ENCODE data around the gene THADA. TPM values are rescaled to one million over a fixed set of nuclear protein-coding genes. Genes with fewer than 3 reads are reported as not detected.

THADA gene
- total and polyA plus RNA-seq, 12 donors, result 7.5 to 18.0 (median 15.2) TPM

DNA sequence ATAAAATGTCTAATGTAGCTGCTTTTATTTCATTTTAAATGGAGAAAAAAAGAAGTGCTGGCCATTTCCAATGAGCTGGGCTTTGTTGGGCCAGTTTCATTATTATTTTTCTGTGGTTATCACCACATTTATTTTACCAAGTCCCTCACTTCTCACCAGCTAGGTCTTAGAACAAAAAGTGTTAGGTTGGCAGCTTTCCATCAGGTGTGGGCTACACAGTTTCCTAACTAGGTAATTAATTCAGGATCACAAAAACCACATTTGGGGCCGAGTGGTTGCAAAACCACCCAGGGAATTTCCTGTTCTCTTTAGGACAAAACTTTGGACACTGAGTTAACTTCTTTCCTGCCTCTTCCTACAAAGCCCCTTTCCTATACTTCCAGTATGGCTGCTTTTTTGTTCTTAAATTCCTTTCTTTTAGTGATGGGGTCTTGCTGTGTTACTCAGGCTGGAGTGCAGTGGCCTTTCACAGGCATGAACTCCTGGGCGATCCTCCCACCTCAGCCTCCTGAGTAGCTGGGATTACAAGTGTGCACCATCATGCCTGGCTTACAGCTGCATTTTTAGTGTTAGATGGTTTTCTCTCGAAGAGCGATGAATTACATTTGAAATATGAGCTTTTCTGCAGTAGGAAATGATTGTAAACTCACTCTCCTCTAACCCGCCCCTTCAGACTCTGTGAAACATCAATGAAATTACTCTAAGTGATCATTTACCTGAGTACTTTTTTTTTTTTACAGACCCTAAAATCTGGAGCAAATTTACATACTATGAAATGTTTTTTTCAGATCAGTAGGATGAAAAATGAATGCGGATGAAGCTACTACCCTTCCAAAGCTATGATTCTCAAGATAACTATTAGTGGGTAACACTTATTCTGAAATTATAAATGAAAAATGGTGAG is 366.8 kb downstream of the THADA start:
- intact Hi-C loops (cut with DNase I), result loop anchor here (1.0 to 10.0 kb wide), 23 partner anchors 97 to 402 kb away; no protein-coding TSS in a partner anchor
- TF ChIP-seq, protein P1, sequence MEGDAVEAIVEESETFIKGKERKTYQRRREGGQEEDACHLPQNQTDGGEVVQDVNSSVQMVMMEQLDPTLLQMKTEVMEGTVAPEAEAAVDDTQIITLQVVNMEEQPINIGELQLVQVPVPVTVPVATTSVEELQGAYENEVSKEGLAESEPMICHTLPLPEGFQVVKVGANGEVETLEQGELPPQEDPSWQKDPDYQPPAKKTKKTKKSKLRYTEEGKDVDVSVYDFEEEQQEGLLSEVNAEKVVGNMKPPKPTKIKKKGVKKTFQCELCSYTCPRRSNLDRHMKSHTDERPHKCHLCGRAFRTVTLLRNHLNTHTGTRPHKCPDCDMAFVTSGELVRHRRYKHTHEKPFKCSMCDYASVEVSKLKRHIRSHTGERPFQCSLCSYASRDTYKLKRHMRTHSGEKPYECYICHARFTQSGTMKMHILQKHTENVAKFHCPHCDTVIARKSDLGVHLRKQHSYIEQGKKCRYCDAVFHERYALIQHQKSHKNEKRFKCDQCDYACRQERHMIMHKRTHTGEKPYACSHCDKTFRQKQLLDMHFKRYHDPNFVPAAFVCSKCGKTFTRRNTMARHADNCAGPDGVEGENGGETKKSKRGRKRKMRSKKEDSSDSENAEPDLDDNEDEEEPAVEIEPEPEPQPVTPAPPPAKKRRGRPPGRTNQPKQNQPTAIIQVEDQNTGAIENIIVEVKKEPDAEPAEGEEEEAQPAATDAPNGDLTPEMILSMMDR (IDR thresholded peaks at IDR 0.05), result no peak
- 47 to 58% methylated on average over 6 of the region's 6 CpGs for WGBS, 2 donors
- Histone ChIP-seq H3K27ac (peak overlapping the region; percentile 96 to 100 (median 99)), H3K36me3 (peaks cover 0 to 31% (median 12%) of the 10 kb centered on the region in 9 donors), H3K27me3 (no peaks in the 10 kb centered on the region), H3K4me3 (no peak overlapping the region), H3K9me3 (no peaks in the 10 kb centered on the region), H3K4me1 (peaks cover 0 to 49% (median 27%) of the 10 kb centered on the region in 9 donors)
- DNase-seq, result no peak
- ATAC-seq, result no peak

DNA sequence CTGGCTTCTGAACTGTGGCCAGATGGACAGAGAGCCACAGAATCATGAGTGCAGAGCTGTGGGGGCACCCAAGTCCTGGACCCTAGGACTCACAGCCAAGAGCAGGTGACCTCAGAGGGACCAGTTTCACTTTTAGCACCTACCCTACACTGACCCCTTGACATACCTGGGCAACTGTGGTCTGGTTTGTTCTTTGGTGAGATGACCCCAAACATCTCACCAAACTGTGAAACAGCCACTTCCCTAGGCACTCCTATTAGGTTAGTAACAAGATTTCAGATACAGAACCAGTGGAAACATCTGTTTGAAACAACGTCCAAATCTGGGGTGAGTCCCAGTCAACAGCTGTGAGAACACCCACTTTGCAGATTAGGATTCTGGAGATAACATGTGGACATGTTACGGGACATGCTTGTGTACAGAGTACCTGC is 367.5 kb downstream of the THADA start:
- DNase-seq (no peak), ATAC-seq (no peak)
- Histone ChIP-seq H3K27me3 (no peaks in the 10 kb centered on the region), H3K4me3 (peak overlapping the region in 7 of 10 donors; percentile 72 to 96 (median 90)), H3K4me1 (peaks cover 0 to 45% (median 29%) of the 10 kb centered on the region in 9 donors), H3K27ac (peak overlapping the region; percentile 96 to 100 (median 99)), H3K36me3 (peaks cover 0 to 38% (median 13%) of the 10 kb centered on the region in 9 donors), H3K9me3 (no peaks in the 10 kb centered on the region)
- TF ChIP-seq, protein P1 (IDR thresholded peaks at IDR 0.05), result no peak
- 21 to 25% methylated on average over 2 of the region's 2 CpGs for WGBS, 2 donors
- intact Hi-C loops (cut with DNase I), result loop anchor here (2.0 to 10.0 kb wide), 22 partner anchors 96 to 402 kb away; no protein-coding TSS in a partner anchor

DNA sequence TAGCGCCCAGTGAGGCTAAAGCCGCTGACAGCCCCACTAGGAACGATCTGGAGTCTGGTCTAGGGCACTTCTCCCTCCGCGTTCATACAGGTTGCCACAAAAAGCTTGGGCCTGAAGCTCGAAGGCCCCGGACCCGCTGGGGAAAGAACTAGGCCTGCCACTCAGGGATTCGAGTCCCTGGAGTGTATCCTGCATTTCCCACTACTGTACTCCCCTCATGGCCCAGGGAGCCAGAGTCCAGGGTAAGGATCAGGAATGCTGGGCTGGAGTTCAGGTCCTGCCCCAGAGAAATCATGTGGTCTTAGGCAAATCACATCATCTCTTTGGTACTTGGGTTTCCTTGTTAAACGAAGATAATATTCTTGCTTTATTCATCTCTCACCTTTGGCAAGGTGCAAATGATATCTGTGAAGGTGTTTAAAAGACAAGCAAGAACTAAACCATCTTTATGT is 368.0 kb downstream of the THADA start:
- WGBS, 2 donors, result 1 to 2% methylated on average over 10 of the region's 10 CpGs
- Histone ChIP-seq H3K27ac (peak overlapping the region; percentile 96 to 100 (median 99)), H3K4me1 (peaks cover 0 to 50% (median 34%) of the 10 kb centered on the region in 9 donors), H3K9me3 (no peaks in the 10 kb centered on the region), H3K4me3 (peak overlapping the region; percentile 70 to 96 (median 88)), H3K36me3 (peaks cover 0 to 43% (median 13%) of the 10 kb centered on the region in 9 donors), H3K27me3 (no peaks in the 10 kb centered on the region)
- intact Hi-C loops (cut with DNase I), result loop anchor here (1.0 to 10.0 kb wide), 24 partner anchors 96 to 401 kb away; no protein-coding TSS in a partner anchor
- TF ChIP-seq, protein P1 (IDR thresholded peaks at IDR 0.05), result peak in 2 of 9 donors; percentile 61 to 68
- ATAC-seq (peak in 1 of 8 donors; percentile 0), DNase-seq (no peak)

Data from heart right ventricle (tissue), 16 donors.